ENCODE measurements around the gene MRPS18A. TPM values are rescaled to one million over a fixed set of nuclear protein-coding genes. Genes with fewer than 3 reads are reported as not detected.
A peak's percentile ranks its signal among the peaks of the same experiment; 100 is the strongest.

Gene MRPS18A
- total and polyA plus RNA-seq, 5 experiments from 2014 or later: 28.9 to 63.1 (median 53.1) TPM

DNA sequence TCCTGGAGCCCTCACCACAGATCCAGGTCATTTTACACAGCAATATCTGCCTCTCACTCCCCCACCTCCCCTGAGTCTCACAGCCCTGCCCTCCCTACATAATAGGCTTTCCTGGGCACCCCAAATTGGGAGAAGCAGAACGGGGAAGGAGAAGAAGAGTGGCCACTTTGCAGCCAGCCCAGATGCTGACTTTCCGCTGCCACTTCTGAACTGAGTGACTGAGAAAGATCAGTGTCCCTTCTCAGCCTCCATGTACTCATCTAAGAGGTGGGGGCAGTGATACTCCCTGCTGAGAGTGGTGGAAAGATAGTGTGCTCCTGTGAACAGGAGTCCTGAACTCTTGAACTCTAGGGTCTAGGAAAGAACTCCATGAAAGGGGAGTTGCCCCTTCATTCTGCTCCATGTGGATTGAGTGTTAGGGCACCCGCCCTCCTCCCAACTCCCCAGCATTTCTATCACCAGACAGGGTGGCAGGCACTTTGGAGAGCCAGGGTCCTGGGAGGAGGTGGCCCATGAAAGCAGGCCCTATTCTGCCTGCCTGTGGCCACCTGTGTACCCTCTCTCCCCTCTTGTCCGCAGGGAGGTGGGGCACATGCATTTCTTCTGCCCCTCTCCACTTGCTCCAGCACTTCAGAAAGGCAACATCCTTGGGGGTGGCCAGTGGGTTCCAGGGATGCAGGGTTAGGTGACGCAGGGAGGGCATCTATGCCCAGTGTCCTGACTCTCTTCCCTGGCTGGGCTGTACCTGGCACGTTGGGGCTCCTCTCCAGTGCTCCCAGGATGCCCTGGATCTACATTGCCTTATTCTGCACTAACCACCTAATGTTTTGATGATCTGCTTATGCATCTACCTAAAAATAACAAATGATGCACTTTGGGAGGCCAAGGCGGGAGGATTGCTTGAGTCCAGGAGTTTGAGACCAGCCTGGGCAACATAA is 38.3 kb upstream of the MRPS18A start:
- Mint-ChIP-seq H3K27me3 (no peaks in the 10 kb centered on the region), H3K27ac (peak overlapping the region; percentile 42 to 94 (median 90)), H3K4me3 (peak overlapping the region; percentile 13 to 79 (median 73)), H3K9me3 (peaks cover 0 to 12% (median 7%) of the 10 kb centered on the region in 9 donors), H3K36me3 (peaks cover 0 to 6% (median 2%) of the 10 kb centered on the region in 3 donors), H3K4me1 (peaks cover 14 to 33% (median 30%) of the 10 kb centered on the region in 4 donors)
- POLR2A ChIA-PET: interaction anchor here (0.8 to 2.0 kb wide), 5 partner anchors 39 to 349 kb away, joined by 3 to 13 read pairs (median 5); partner anchors contain the start of genes GTPBP2, MRPS18A and VEGFA
- no peak for ATAC-seq
- no peak for DNase-seq

DNA sequence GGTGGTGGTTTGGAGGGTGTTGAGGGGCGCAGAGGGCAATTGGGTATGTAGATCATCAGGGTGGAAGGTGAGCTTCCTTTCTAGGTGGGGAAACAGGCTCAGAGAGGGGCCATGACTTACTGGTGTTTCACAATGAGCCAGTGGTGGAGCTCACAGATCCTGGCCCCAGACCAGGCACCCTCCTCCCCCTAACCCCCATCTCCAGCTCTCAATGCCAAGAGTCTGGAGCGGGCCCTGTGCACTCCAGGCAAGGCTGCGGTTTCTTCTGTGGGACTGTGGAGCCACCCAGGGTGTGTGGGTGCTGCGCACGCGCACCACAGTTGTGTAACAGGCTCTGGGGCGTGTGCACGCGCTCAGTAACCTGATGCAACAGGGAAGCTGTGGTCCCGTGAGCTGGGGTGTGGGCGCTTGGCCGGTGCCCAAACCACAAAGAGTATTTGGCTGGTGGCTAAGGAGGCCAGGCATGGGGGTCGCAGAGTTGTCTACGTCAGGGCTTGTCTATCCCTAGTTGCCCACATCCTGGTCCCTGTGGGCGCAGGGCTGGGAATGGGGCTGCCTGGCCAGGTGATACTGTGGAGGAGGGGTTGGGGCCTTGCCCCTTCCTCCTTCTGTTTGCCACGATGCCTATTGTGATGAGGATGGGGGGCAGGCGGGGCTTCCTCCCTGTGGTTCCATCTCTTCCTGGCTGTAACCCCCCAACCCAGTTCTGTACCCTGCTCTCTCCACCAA is 37.5 kb upstream of the MRPS18A start:
- Mint-ChIP-seq H3K36me3 (no peaks in the 10 kb centered on the region), H3K27ac (peak overlapping the region; percentile 65 to 94 (median 90)), H3K9me3 (peaks cover 0 to 7% (median 0%) of the 10 kb centered on the region in 9 donors), H3K4me3 (peak overlapping the region; percentile 39 to 79 (median 73)), H3K27me3 (no peaks in the 10 kb centered on the region), H3K4me1 (peaks cover 14 to 33% (median 30%) of the 10 kb centered on the region in 4 donors)
- DNase-seq (peak; percentile 40 to 93 (median 79)), ATAC-seq (peak; percentile 83 to 85)
- POLR2A ChIA-PET: interaction anchor here (0.8 to 2.0 kb wide), 7 partner anchors 38 to 354 kb away, joined by 3 to 13 read pairs (median 4); partner anchors contain the start of genes GTPBP2, MRPS18A and VEGFA

DNA sequence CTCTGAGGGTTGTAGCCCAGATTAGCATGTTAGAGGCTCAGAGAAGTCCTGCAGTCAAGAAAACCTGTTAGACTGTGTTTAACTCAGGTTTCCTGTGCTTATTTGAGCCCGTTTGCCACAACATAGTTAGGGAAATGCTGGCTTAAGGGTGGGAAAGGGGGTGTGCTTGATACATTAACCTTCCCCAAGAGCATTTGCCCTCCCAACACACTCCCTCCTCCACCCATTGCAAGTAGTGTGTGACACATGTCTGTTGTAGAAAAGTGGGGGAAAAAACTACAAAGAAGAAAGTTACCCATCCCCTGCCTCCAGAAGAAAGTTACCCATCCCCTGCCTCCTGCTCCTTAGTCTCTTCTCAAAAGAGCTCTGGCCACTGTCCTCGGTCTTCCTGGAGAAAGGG is 36.8 kb upstream of the MRPS18A start:
- peak overlapping the region in 7 of 10 donors; percentile 67 to 79 (median 76) for H3K4me3 Mint-ChIP-seq
- DNase-seq: peak in 2 of 10 donors; percentile 3 to 7
- no peaks in the 10 kb centered on the region for H3K36me3 Mint-ChIP-seq
- POLR2A ChIA-PET: interaction anchor here (0.9 to 2.0 kb wide), 5 partner anchors 37 to 355 kb away, joined by 3 to 13 read pairs (median 5); partner anchors contain the start of genes GTPBP2, MRPS18A and VEGFA
- ATAC-seq: no peak
- H3K9me3 Mint-ChIP-seq: peaks cover 0 to 1% (median 0%) of the 10 kb centered on the region in 9 donors
- peak overlapping the region in 9 of 10 donors; percentile 13 to 94 (median 89) for H3K27ac Mint-ChIP-seq
- H3K27me3 Mint-ChIP-seq: no peaks in the 10 kb centered on the region
- H3K4me1 Mint-ChIP-seq: peaks cover 14 to 33% (median 30%) of the 10 kb centered on the region in 4 donors

DNA sequence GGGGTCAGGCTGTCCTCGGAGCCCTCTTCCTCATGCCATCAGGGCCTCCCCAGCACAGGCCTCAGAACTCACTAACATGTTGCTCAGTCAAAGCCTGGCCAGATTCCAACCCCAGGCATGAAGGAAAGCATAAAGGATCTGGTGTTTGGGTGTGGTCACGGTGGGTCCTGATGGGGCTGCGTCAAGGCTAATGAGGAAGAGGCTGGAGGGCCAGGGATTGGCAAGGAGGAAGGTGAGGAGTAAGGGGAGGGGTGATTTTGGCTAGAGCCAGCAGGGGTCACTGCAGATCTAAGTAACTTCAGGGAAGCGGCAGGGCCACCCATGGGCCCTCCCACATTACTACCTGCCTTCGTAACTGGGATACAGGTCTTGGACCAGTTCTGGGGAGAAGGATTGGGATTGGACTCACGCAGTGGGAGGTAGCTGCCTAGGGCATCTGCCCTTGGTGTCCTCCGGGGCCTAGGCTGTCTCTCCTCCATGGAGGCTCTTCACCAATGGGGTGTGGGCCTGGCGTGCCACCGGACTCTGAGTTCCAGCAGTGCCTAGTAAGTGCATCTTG is 36.2 kb upstream of the MRPS18A start:
- Mint-ChIP-seq H3K4me3 (peak overlapping the region in 3 of 10 donors; percentile 76 to 79 (median 78)), H3K9me3 (no peaks in the 10 kb centered on the region), H3K4me1 (peaks cover 14 to 33% (median 30%) of the 10 kb centered on the region in 4 donors), H3K27me3 (no peaks in the 10 kb centered on the region), H3K27ac (peak overlapping the region in 8 of 10 donors; percentile 8 to 94 (median 85)), H3K36me3 (no peaks in the 10 kb centered on the region)
- ATAC-seq (peak; percentile 63 to 72), DNase-seq (peak; percentile 39 to 84 (median 65))
- POLR2A ChIA-PET: interaction anchor here (0.9 to 2.0 kb wide), 4 partner anchors 37 to 355 kb away, joined by 3 to 13 read pairs (median 4); partner anchors contain the start of genes MRPS18A and VEGFA

DNA sequence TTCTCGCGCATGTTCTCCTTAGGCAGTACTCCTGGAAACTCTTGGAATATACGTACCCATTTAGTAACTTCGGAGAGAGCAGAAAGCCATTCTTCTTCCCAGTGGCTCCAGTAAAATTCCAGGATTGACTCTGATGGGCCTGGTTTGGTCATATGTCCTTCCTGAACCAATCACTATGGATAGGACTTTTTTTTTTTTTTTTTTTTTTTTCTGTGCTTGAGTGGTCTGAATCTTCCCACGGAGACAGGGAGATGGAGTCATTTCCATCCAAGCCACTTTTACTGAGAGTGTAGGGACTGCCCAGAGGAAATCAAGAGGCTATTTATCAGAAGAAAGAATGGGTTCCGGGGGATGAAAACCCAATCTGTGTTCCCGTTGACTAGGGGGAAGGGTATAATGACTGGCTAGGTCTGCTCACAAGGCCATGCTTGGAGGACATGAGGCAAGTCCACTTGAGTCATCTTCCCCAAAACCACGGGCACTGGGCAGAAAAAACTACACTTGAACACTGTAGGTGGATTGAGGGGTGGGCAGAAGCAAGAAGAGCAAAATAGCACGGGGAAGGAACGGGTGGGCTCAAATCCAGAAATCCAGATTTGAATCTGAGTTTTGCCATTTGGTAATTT is 35.4 kb upstream of the MRPS18A start:
- H3K36me3 Mint-ChIP-seq: no peaks in the 10 kb centered on the region
- POLR2A ChIA-PET: no interaction called here
- H3K4me3 Mint-ChIP-seq: no peak overlapping the region
- no peaks in the 10 kb centered on the region for H3K9me3 Mint-ChIP-seq
- DNase-seq (no peak), ATAC-seq (no peak)
- peak overlapping the region in 1 of 10 donors; percentile 94 for H3K27ac Mint-ChIP-seq
- H3K4me1 Mint-ChIP-seq: peaks cover 14 to 33% (median 30%) of the 10 kb centered on the region in 4 donors
- H3K27me3 Mint-ChIP-seq: no peaks in the 10 kb centered on the region

DNA sequence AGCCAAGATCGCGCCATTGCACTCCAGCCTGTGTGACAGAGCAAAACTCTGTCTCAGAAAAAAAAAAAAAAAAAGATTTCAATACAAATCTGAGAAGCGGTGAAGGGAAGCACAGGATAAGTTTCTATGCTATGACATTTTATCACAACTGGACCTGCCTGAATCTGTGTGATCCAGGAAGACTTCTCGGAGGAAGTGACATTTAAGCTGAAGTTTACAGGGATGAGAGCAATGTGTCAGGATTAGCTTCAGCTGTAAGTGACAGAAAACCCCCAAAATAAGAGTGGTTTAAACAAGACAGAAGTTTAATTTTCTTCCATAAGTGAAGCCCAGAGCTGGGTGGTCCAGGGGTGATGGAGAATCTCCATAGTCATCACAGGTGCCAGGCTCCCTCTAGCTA is 33.4 kb upstream of the MRPS18A start:
- Mint-ChIP-seq H3K27me3 (peaks cover 0 to 7% (median 3%) of the 10 kb centered on the region in 5 donors), H3K27ac (no peak overlapping the region), H3K36me3 (no peaks in the 10 kb centered on the region), H3K9me3 (no peaks in the 10 kb centered on the region), H3K4me3 (no peak overlapping the region), H3K4me1 (peaks cover 14 to 30% (median 25%) of the 10 kb centered on the region in 4 donors)
- DNase-seq (no peak), ATAC-seq (no peak)
- POLR2A ChIA-PET: no interaction called here

DNA sequence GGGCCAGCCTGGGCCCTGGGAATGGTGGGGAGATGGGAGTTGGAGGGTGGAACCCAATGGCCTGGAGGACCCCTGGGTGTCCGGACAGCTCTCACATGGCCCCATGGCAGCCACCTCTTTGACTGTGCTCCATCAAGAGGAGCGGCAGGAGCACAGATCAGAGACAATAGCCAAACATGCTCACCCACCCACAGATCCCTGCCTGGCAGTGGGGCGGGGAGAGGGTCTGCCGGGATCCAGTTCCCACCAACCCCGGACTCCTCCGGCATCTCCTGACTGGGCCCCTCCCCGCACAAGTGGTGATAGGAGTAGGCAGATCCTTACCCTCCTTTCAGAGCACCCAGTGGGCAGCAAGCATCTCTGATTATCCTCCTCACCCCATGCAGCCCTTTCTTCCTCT is 31.9 kb upstream of the MRPS18A start:
- Mint-ChIP-seq H3K4me1 (peaks cover 4 to 16% (median 11%) of the 10 kb centered on the region in 4 donors), H3K9me3 (no peaks in the 10 kb centered on the region), H3K4me3 (no peak overlapping the region), H3K36me3 (no peaks in the 10 kb centered on the region), H3K27me3 (peaks cover 0 to 7% (median 3%) of the 10 kb centered on the region in 5 donors), H3K27ac (no peak overlapping the region)
- ATAC-seq: no peak
- POLR2A ChIA-PET: no interaction called here
- DNase-seq: no peak

DNA sequence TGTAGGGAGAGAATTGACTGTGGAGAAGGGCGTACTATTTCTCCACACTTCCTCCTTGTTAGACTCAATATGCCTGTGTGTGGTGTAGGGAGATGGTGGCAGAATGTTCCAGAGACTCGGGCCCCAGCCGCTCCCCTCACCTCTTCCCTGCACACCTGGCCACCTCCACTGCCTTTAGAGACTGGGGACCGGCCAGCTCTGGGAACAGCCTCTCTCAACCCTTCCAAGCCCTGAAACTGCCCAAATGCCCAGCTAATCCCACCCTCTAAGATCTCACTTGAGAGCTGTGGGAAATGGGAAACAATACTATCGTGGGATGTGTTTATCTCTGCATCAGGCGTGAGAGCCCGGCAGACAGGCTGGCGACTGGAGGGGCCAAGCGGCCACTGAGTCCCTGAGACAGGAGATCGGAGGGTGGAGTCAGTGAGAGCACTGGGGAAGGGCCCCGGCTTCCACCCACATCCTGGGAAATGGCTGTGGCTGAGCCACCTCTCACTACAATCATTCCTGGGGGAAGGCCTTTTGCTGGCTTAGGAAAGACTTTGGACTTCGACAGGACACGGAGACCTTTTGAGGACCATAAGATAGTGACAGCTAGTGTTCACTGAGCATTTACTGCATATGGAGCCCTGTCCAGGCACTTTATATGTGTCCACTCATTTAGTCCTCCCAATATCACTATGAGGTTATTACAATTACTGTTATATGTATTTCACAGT is 31.0 kb upstream of the MRPS18A start:
- Mint-ChIP-seq H3K9me3 (no peaks in the 10 kb centered on the region), H3K4me1 (peaks cover 0 to 12% (median 3%) of the 10 kb centered on the region in 4 donors), H3K4me3 (no peak overlapping the region), H3K36me3 (no peaks in the 10 kb centered on the region), H3K27ac (peak overlapping the region in 1 of 10 donors; percentile 37), H3K27me3 (peaks cover 0 to 7% (median 3%) of the 10 kb centered on the region in 5 donors)
- ATAC-seq: no peak
- POLR2A ChIA-PET: no interaction called here
- DNase-seq: no peak

DNA sequence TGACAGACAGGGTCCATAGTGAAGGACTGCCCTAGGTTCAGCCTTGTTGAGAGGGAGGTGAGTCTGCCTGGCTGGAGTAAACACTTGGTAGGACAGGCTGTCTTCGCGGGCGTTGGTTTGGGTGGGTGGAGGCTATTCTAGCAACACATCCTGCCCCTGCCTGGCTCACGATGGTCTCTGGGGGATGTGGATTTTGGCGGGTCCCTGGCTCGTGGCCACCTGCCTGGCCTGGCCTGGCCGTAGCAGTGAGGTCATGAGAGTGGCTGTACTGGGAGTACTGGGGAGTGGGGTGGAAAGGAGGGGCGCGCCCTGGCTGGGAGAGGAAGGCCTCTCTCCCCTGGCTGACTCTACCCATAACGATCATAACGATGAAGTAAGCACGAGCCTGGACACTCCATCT is 30.2 kb upstream of the MRPS18A start:
- DNase-seq: no peak
- no peak for ATAC-seq
- Mint-ChIP-seq H3K27me3 (peaks cover 0 to 7% (median 3%) of the 10 kb centered on the region in 5 donors), H3K4me1 (peaks cover 0 to 9% (median 0%) of the 10 kb centered on the region in 4 donors), H3K27ac (no peak overlapping the region), H3K36me3 (no peaks in the 10 kb centered on the region), H3K4me3 (no peak overlapping the region), H3K9me3 (no peaks in the 10 kb centered on the region)
- POLR2A ChIA-PET: no interaction called here

DNA sequence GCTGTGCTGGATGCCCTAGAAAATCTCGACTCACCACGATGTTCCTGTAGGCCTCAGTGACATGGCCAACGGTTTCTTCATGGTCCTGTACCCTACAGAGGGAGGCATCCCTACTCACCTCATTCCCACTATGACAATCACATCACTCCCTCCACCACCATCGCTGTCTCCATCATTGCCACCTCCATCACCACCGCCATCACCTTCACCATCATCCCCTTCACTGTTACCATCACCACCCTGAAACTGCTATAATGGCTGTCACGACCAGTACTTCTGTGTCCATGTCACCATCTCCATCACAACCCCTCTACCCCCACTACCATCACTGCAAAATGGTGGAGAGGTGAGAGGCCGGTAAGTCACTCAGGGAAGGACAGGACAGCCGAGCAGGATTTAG is 29.8 kb upstream of the MRPS18A start:
- Mint-ChIP-seq H3K4me1 (peaks cover 0 to 9% (median under 1%) of the 10 kb centered on the region in 4 donors), H3K27me3 (peaks cover 0 to 7% (median 3%) of the 10 kb centered on the region in 5 donors), H3K9me3 (no peaks in the 10 kb centered on the region), H3K27ac (peak overlapping the region in 1 of 10 donors; percentile 39), H3K36me3 (no peaks in the 10 kb centered on the region), H3K4me3 (no peak overlapping the region)
- DNase-seq (no peak), ATAC-seq (no peak)
- POLR2A ChIA-PET: no interaction called here

DNA sequence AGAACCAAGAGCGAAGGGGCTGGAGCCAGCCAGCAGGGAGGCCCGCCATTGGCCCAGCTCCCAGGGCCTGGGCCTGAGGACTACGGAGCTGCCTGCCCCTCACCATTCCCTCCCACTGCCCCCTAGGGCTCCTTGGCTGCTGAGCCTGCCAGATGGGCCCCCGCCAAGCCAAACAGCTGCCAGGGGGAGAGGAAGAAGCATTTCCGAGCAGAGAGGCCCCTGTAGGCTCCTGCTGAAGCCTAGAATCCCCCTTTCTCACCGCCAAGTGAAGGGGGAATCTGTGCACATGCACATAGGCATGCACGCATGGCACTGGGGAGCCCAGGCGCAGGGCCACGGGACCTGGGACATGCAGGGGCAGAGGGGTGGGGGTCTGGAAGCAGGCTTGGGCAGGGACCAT is 28.5 kb upstream of the MRPS18A start:
- no peak for ATAC-seq
- Mint-ChIP-seq H3K27me3 (peaks cover 11 to 16% (median 12%) of the 10 kb centered on the region in 5 donors), H3K9me3 (no peaks in the 10 kb centered on the region), H3K36me3 (no peaks in the 10 kb centered on the region), H3K27ac (no peak overlapping the region), H3K4me1 (peaks cover 0 to 9% (median 1%) of the 10 kb centered on the region in 4 donors), H3K4me3 (no peak overlapping the region)
- POLR2A ChIA-PET: no interaction called here
- no peak for DNase-seq
